ENCODE measurements around the gene SLC27A3. TPM values are rescaled to one million over a fixed set of nuclear protein-coding genes. Genes with fewer than 3 reads are reported as not detected.

The SLC27A3 gene
- total RNA-seq, 1 donor from 2014 or later, result 99.6 TPM

- Histone ChIP-seq H3K4me3 (no peak overlapping the region), H3K27ac (no peak overlapping the region), H3K4me1 (peaks cover 23% of the 10 kb centered on the region), H3K9me3 (no peaks in the 10 kb centered on the region), H3K27me3 (ENCODE audit: low read depth) (no peaks in the 10 kb centered on the region), H3K36me3 (no peaks in the 10 kb centered on the region)
- DNase-seq (no peak), ATAC-seq (no peak)
- no peak for TF ChIP-seq CTCF (IDR thresholded peaks at IDR 0.05)
- intact Hi-C loops (cut with DNase I), result loop anchor here (10.0 kb wide), 1 partner anchor 191 kb away; the partner anchor contains the start of gene RAB13
These were observed 18.9 kb downstream of the SLC27A3 start for GRCh38 chr1:153793973-153794615.

- ATAC-seq, result no peak
- intact Hi-C loops (cut with DNase I), result loop anchor here (10.0 kb wide), 1 partner anchor 190 kb away; the partner anchor contains the start of gene RAB13
- no peak overlapping the region for H3K4me3 ChIP-seq
- H3K27ac ChIP-seq, result no peak overlapping the region
- H3K27me3 ChIP-seq (ENCODE audit: low read depth), result no peaks in the 10 kb centered on the region
- no peaks in the 10 kb centered on the region for H3K9me3 ChIP-seq
- H3K4me1 ChIP-seq, result peaks cover 19% of the 10 kb centered on the region
- TF ChIP-seq CTCF (IDR thresholded peaks at IDR 0.05), result no peak
- DNase-seq, result no peak
- no peaks in the 10 kb centered on the region for H3K36me3 ChIP-seq
These were observed 19.6 kb downstream of the SLC27A3 start for GRCh38 chr1:153794624-153795329.

GRCh38 chr1:153795330-153795837 is 20.2 kb downstream of the SLC27A3 start:
- ATAC-seq (no peak), DNase-seq (no peak)
- no peak for TF ChIP-seq CTCF (IDR thresholded peaks at IDR 0.05)
- no peaks in the 10 kb centered on the region for H3K9me3 ChIP-seq
- H3K27me3 ChIP-seq (ENCODE audit: low read depth), result no peaks in the 10 kb centered on the region
- no peak overlapping the region for H3K27ac ChIP-seq
- H3K4me1 ChIP-seq, result peaks cover 13% of the 10 kb centered on the region
- no peaks in the 10 kb centered on the region for H3K36me3 ChIP-seq
- H3K4me3 ChIP-seq, result no peak overlapping the region
- intact Hi-C loops (cut with DNase I), result loop anchor here (10.0 kb wide), 1 partner anchor 189 kb away; the partner anchor contains the start of gene RAB13

- Histone ChIP-seq H3K4me1 (peaks cover 8% of the 10 kb centered on the region), H3K36me3 (no peaks in the 10 kb centered on the region), H3K4me3 (no peak overlapping the region), H3K9me3 (no peaks in the 10 kb centered on the region), H3K27me3 (ENCODE audit: low read depth) (no peaks in the 10 kb centered on the region), H3K27ac (no peak overlapping the region)
- ATAC-seq, result peak in 1 of 2 donors; percentile 2
- intact Hi-C loops (cut with DNase I), result loop anchor here (10.0 kb wide), 1 partner anchor 189 kb away; the partner anchor contains the start of gene RAB13
- no peak for DNase-seq
- TF ChIP-seq CTCF (IDR thresholded peaks at IDR 0.05), result no peak
These were observed 21.0 kb downstream of the SLC27A3 start for GRCh38 chr1:153795934-153796785.
